GM10248 (cell line): ENCODE data around the gene CCDC137.
"Not testable (repeated sequence)": the region's sequence is repeated elsewhere in the genome, so short reads cannot be mapped to it uniquely, and the experiment has no call there.

Experiments
- CTCF ChIA-PET: fragments of 300-600 bp; sonication (Branson Sonifier 250); formaldehyde crosslinking; extraction: SDS; loops from one replicate; lab custom pipeline; 2021; ENCODE audit warnings: antibody characterized with exemption; lab: Yijun Ruan, JAX
- POLR2A ChIA-PET: fragments of 350-650 bp; sonication (Branson Sonifier 250); formaldehyde crosslinking; extraction: SDS; loops from one replicate; lab custom pipeline; 2020; ENCODE audit warnings: antibody characterized with exemption; lab: Yijun Ruan, JAX
- DNase-seq: peaks from one replicate; pipeline ENCODE4 v3.0.0; 2012; ENCODE audit errors: extremely low spot score
- CTCF ChIP-seq: IDR thresholded peaks from 2 replicates; pipeline ENCODE4 v1.5.1; 2012; ENCODE audit warnings: mild to moderate bottlenecking, low read depth; ENCODE audit errors: extremely low read depth, missing control alignments, control extremely low read depth

The CCDC137 gene

GRCh38 chr17:81666342-81667191 lies at the start of gene CCDC137, which contains the start of gene OXLD1:
TSS of gene CCDC137 (plus strand) at chr17:81666737. CDS start at chr17:81666767, 30 bp downstream.
TSS of gene OXLD1 (minus strand) at chr17:81666605. CDS start at chr17:81666577, 28 bp downstream.
- ChIA-PET POLR2A (interaction anchor here (0.5 kb wide), 1 partner anchor 532 kb away, joined by 3 read pairs; no protein-coding TSS in a partner anchor), CTCF (interaction anchor here (1.5 to 3.9 kb wide), 3 partner anchors 10 to 37 kb away, joined by 3 to 16 read pairs (median 4); partner anchors contain the start of genes MRPL12 and PDE6G)
- no peak for TF ChIP-seq CTCF
- peak; percentile 99 for DNase-seq

GRCh38 chr17:81616877-81617276 lies 49.7 kb upstream of the CCDC137 start:
- no peak for DNase-seq
- no peak for TF ChIP-seq CTCF
- ChIA-PET CTCF (no interaction called here), POLR2A (no interaction called here)

GRCh38 chr17:81618307-81618706 lies 48.2 kb upstream of the CCDC137 start:
- DNase-seq, CTCF ChIA-PET, POLR2A ChIA-PET: not testable (repeated sequence)

- TF ChIP-seq CTCF, result no peak
- ChIA-PET CTCF (interaction anchor here (1.6 kb wide), 1 partner anchor 21 kb away, joined by 8 read pairs; no protein-coding TSS in a partner anchor), POLR2A (no interaction called here)
- DNase-seq, result no peak
These were observed 44.9 kb upstream of the CCDC137 start for GRCh38 chr17:81621494-81622130.

- ChIA-PET POLR2A (no interaction called here), CTCF (interaction anchor here (0.9 to 1.7 kb wide), 2 partner anchors 15 to 29 kb away, joined by 3 to 5 read pairs; no protein-coding TSS in a partner anchor)
- no peak for DNase-seq
- no peak for TF ChIP-seq CTCF
These were observed 36.3 kb upstream of the CCDC137 start for GRCh38 chr17:81630274-81630673.

- ChIA-PET CTCF (interaction anchor here (0.5 to 1.9 kb wide), 2 partner anchors 30 to 88 kb away, joined by 3 to 8 read pairs; no protein-coding TSS in a partner anchor), POLR2A (interaction anchor here (0.6 kb wide), 2 partner anchors 9 to 238 kb away, joined by 3 to 6 read pairs; no protein-coding TSS in a partner anchor)
- no peak for TF ChIP-seq CTCF
- DNase-seq, result no peak
These were observed 35.1 kb upstream of the CCDC137 start for GRCh38 chr17:81631482-81631881.
